IPS-20b (cell line): ENCODE results near the gene NCDN.

Experiments
- H3K27ac ChIP-seq: one replicate; pipeline ENCODE4 v1.5.1; 2013; ENCODE audit warnings: low read length
- H3K27me3 ChIP-seq: 2 replicates; pipeline ENCODE4 v1.6.1; 2013; ENCODE audit warnings: mild to moderate bottlenecking, low read length, inconsistent platforms; ENCODE audit not compliant: insufficient read depth
- H3K36me3 ChIP-seq: 2 replicates; pipeline ENCODE4 v1.6.1; 2013; ENCODE audit warnings: low read depth, mild to moderate bottlenecking, inconsistent platforms, low read length, moderate library complexity; ENCODE audit not compliant: insufficient read depth
- H3K4me1 ChIP-seq: 2 replicates; pipeline ENCODE4 v1.6.1; 2013; ENCODE audit warnings: mild to moderate bottlenecking, control low read depth, inconsistent platforms, low read length, moderate library complexity; ENCODE audit not compliant: insufficient read depth
- H3K4me3 ChIP-seq: 2 replicates; pipeline ENCODE4 v1.5.1; 2013; ENCODE audit warnings: mild to moderate bottlenecking, low read length, inconsistent platforms
- H3K9ac ChIP-seq: 2 replicates; pipeline ENCODE4 v1.6.1; 2013; ENCODE audit warnings: low read depth, mild to moderate bottlenecking, inconsistent platforms, low read length, moderate library complexity
- H3K9me3 ChIP-seq: 2 replicates; pipeline ENCODE4 v1.6.1; 2013; ENCODE audit warnings: mild to moderate bottlenecking, low read depth, low read length, inconsistent platforms; ENCODE audit not compliant: insufficient read depth

NCDN gene

GRCh38 chr1:35564037-35564883 is 6.7 kb downstream of the NCDN start:
- Histone ChIP-seq H3K4me1 (no peaks in the 10 kb centered on the region), H3K9ac (no peak overlapping the region), H3K27me3 (peaks cover 15% of the 10 kb centered on the region), H3K36me3 (peaks cover 58% of the 10 kb centered on the region), H3K27ac (no peak overlapping the region), H3K4me3 (no peak overlapping the region), H3K9me3 (no peaks in the 10 kb centered on the region)

DNA sequence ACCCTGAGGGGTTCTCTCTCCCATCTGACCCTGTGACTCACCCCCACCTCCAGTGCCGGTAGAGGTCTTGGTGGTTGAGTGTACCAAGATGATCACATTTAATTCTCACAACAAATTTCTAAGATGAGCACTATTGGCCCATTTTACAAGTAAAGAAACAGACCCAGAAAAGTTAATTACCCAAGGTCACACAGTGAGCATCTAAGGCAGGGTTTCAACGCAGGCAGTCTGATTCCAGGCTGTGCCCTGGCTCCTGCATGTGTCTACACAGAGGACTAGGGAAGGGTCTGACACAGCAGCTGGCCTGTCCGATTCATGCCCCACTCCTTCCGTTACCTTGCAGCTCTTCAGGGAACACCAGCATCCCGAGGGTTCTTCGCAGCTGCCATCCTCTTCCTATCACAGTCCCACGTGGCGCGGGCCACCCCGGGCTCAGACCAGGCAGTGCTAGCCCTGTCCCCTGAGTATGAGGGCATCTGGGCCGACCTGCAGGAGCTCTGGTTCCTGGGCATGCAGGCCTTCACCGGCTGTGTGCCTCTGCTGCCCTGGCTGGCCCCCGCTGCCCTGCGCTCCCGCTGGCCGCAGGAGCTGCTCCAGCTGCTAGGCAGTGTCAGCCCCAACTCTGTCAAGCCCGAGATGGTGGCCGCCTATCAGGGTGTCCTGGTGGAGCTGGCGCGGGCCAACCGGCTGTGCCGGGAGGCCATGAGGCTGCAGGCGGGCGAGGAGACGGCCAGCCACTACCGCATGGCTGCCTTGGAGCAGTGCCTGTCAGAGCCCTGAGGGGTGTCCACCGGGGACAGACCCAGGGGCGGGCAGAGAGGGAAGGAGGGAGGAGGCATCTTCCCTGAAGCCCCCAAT is 7.5 kb downstream of the NCDN start:
- Histone ChIP-seq H3K27me3 (peaks cover 23% of the 10 kb centered on the region), H3K9me3 (no peaks in the 10 kb centered on the region), H3K4me3 (no peak overlapping the region), H3K36me3 (peaks cover 53% of the 10 kb centered on the region), H3K9ac (no peak overlapping the region), H3K27ac (no peak overlapping the region), H3K4me1 (no peaks in the 10 kb centered on the region)

DNA sequence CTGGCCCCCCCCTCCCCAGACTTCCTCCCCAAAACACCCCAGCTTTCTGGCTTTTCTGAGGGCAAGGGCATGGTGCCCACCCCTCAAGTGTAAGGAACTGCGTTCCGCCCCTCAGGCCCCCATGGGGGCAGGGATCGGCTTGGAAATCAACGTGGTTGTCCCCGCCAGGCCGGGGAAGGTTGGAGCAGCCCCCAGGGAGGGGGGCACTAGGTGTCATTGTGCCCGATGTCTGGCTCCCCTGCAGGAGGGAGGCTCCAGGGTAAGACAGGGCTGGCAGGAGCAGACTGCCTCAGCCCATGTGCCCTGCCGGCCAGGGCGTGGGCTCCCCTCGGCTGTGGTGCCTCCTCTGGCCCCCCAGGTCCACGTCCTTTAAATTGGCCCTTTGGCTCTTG is 8.1 kb downstream of the NCDN start:
- Histone ChIP-seq H3K9me3 (no peaks in the 10 kb centered on the region), H3K27ac (no peak overlapping the region), H3K36me3 (peaks cover 49% of the 10 kb centered on the region), H3K27me3 (peaks cover 30% of the 10 kb centered on the region), H3K4me3 (no peak overlapping the region), H3K9ac (no peak overlapping the region), H3K4me1 (no peaks in the 10 kb centered on the region)

- Histone ChIP-seq H3K4me1 (0 out of 2 replicates have a peak, but pooled peaks cover 4% of the 10 kb centered on the region), H3K4me3 (no peak overlapping the region), H3K9me3 (no peaks in the 10 kb centered on the region), H3K27ac (no peak overlapping the region), H3K9ac (no peak overlapping the region), H3K36me3 (peaks cover 26% of the 10 kb centered on the region), H3K27me3 (peaks cover 53% of the 10 kb centered on the region)
These were observed 10.5 kb downstream of the NCDN start for GRCh38 chr1:35567947-35568558.

DNA sequence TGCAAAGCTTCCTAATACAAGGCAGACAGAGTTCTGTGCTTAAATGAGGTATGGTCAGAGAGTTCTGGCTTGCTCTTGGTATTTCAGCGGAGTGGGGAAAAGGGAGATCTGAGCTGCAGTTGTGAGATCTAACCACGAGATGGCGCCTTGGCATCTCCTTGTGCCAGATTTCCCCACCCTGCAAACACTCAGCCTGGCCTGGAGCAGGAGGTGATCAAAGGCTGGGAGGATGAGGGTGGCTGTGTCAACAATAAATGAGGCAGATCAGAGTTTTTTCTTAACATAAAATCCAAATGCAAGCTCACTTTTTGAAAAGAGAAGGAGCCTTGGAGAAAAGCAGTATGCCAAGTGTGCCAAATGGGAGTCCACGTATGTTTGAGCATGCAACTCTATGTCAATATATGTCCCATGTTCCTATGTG is 11.4 kb downstream of the NCDN start:
- no peak overlapping the region for H3K4me3 ChIP-seq
- H3K27me3 ChIP-seq, result peaks cover 62% of the 10 kb centered on the region
- H3K36me3 ChIP-seq, result peaks cover 16% of the 10 kb centered on the region
- no peak overlapping the region for H3K27ac ChIP-seq
- H3K9me3 ChIP-seq, result no peaks in the 10 kb centered on the region
- H3K9ac ChIP-seq, result no peak overlapping the region
- H3K4me1 ChIP-seq, result 0 out of 2 replicates have a peak, but pooled peaks cover 4% of the 10 kb centered on the region

GRCh38 chr1:35569936-35570335 is 12.3 kb downstream of the NCDN start:
- H3K4me1 ChIP-seq, result 0 out of 2 replicates have a peak, but pooled peaks cover 4% of the 10 kb centered on the region
- no peak overlapping the region for H3K9ac ChIP-seq
- no peaks in the 10 kb centered on the region; the same call in 1 of the 2 replicates for H3K9me3 ChIP-seq
- no peak overlapping the region for H3K27ac ChIP-seq
- no peak overlapping the region for H3K4me3 ChIP-seq
- peaks cover 9% of the 10 kb centered on the region for H3K36me3 ChIP-seq
- peaks cover 72% of the 10 kb centered on the region for H3K27me3 ChIP-seq

DNA sequence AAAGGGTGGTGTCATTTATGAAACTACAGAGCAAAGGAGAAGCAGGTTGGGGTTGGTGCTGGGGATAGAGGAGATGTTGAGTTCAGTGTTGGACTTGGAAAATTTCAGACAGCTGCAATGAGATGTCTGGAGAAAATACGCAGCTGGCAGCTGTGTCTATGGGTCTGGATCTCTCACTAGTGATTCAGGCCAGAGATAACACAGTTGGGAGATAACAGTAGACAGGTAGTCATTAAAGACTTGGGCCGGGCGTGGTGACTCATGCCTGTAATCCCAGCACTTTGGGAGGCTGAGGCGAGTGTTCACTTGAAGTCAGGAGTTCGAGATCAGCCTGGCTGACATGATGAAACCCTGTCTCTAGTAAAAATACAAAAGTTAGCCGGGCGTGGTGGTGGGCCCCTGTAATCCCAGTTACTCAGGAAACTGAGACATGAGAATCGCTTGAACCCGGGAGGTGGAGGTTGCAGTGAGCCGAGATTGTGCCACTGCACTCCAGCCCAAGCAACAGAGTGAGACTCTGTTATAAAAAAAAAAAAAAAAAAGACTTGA is 13.1 kb downstream of the NCDN start:
- peaks cover 6% of the 10 kb centered on the region; the same call in 1 of the 2 replicates for H3K36me3 ChIP-seq
- H3K4me3 ChIP-seq, result no peak overlapping the region
- H3K9me3 ChIP-seq, result no peaks in the 10 kb centered on the region; the same call in 1 of the 2 replicates
- no peak overlapping the region for H3K9ac ChIP-seq
- no peak overlapping the region for H3K27ac ChIP-seq
- 0 out of 2 replicates have a peak, but pooled peaks cover 4% of the 10 kb centered on the region for H3K4me1 ChIP-seq
- H3K27me3 ChIP-seq, result peaks cover 79% of the 10 kb centered on the region

- H3K27ac ChIP-seq, result no peak overlapping the region
- no peak overlapping the region for H3K4me3 ChIP-seq
- 0 out of 2 replicates have a peak, but pooled peaks cover 7% of the 10 kb centered on the region for H3K4me1 ChIP-seq
- no peak overlapping the region for H3K9ac ChIP-seq
- H3K36me3 ChIP-seq, result peaks cover 2% of the 10 kb centered on the region; the same call in 1 of the 2 replicates
- H3K9me3 ChIP-seq, result no peaks in the 10 kb centered on the region; the same call in 1 of the 2 replicates
- peaks cover 85% of the 10 kb centered on the region for H3K27me3 ChIP-seq
These were observed 13.7 kb downstream of the NCDN start for GRCh38 chr1:35571263-35571662.

DNA sequence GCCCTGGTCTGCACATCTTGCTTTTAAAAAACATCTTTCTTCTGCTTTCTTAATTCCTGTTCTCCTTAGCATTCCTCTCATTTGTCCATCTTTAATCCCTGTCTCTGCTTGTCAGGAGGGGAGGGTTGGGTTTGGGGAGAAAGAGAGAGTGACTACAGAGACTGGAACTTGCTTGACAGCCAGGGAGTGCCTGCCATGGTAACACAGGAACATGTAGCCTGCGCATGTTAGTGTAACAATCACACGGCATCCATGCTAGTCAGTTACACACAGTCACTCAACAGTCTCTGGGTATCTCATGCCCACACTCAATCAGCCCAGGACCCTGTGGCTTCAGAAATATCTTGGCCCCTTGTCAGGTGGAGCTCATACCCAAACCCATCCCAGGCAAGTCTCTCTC is 14.7 kb downstream of the NCDN start:
- Histone ChIP-seq H3K27me3 (peaks cover 95% of the 10 kb centered on the region), H3K27ac (no peak overlapping the region), H3K36me3 (no peaks in the 10 kb centered on the region), H3K4me3 (no peak overlapping the region), H3K9me3 (no peaks in the 10 kb centered on the region; the same call in 1 of the 2 replicates), H3K9ac (no peak overlapping the region), H3K4me1 (0 out of 2 replicates have a peak, but pooled peaks cover 9% of the 10 kb centered on the region)

DNA sequence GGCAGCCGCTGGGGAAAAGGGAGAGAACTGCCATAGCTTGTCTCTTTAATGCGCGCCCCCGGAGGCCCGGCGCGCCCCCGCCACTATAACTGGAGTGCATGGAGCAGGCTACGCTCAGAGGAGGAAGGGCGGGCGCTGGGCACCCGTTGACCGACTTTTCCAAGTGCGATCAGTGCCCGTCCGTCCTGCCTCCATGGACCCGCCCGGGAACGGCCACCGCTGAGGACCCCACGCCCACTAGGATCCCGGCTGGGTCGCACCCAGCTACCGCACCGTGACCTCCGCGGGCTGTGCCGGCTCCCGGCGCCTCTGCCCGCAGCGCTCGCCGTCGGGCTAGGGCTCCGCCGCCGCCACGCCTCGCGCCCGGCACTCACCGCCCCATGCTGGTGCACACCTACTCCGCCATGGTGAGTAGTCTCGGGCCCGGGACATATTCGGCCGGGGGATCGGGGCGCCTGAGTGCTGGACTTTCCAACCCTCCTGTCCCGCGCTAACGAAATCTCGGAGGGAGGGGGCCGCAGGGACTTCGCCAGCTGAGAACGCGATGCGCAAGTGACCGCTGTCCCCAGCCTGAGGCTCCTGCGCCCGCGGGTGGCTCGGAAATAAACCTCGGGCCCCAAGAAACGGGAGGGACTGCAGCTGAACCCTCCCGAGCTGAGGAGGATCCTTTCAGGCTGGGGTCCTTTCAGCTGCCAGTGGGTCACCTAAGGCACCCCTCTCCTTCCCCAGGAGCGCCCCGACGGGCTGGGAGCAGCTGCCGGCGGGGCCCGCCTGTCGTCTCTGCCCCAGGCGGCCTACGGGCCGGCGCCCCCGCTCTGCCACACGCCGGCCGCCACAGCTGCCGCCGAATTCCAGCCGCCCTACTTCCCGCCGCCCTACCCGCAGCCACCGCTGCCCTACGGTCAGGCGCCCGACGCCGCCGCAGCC is 15.9 kb downstream of the NCDN start, which contains the start of gene TFAP2E:
Gene TFAP2E (plus strand): TSS at position 117 of the 927 bp plus-strand sequence. CDS start 264 bp downstream, at position 381.
- Histone ChIP-seq H3K9ac (no peak within 1 kb of the TSS), H3K9me3 (no peaks in the 10 kb centered on the region; the same call in 1 of the 2 replicates), H3K27ac (no peak within 1 kb of the TSS), H3K27me3 (peaks cover 98% of the 10 kb centered on the region), H3K4me1 (0 out of 2 replicates have a peak, but pooled peaks cover 12% of the 10 kb centered on the region), H3K36me3 (no peaks in the 10 kb centered on the region), H3K4me3 (peak within 1 kb of the TSS; percentile 59)
